ENCODE measurements around the gene PRB3.

PRB3 gene

DNA sequence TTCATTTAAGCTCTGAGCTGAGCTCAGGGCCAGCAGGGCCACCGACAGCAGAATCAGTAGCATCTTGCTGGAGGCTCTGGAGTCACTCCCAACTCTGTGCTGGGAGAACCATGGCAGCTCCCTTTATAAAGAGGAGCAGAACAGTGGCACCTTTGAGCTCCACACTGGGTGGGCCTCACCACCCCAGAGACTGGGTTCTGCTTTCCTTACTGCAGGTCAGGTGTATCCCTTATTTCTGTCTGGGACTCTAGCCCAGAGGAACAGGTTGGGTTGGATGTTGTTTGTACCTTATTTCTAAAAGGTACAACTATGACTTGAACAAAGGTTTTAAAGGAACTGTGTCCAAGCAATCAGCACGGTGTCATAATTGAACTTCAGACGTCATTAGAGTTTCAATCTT lies at the start of gene PRB3:
PRB3 (minus strand) TSS at position 101 of the 400 bp plus-strand sequence; CDS start at position 63, 38 bp downstream.
- no peak for DNase-seq (ENCODE audit: low read depth in 1 of 2, low spot score in 1 of 2)

DNA sequence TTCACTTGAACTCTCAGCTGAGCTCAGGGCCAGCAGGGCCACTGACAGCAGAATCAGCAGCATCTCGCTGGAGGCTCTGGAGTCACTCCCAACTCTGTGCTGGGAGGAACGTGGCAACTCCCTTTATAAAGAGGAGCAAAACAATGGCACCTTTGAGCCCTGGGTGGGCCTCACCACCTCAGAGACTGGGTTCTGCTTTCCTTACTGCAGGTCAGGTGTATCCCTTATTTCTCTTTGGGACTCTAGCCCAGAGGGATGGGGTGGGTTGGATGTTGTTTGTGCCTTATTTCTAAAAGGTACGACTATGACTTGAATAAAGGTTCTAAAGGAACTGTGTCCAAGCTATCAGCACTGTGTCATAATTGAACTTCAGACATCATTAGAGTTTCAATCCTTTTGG lies 40.8 kb upstream of the PRB3 start, which contains the start of gene PRB4:
PRB4 (minus strand) TSS at position 101 of the 400 bp plus-strand sequence; CDS start at position 63, 38 bp downstream.
- DNase-seq (ENCODE audit: low read depth in 1 of 2, low spot score in 1 of 2), result no peak

DNA sequence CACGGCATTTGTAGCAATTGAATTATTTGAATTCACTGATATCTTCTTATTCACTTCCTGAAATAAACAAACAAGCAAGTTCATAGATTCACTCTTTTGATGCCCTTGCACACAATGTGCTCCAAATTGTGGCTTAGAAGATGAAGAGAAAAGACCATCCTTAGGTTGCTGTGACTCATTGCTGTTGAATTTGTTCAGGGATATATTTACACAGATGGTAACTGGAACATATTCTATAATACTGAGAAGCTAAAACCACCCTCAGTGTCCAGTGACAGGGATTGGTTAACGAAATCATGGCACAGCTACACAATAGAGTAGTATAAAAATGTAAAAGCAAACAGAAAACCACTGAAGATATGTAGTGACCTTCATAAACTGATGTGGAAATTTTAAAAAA lies 37.6 kb upstream of the PRB3 start:
- no peak for DNase-seq (ENCODE audit: low read depth in 1 of 2, low spot score in 1 of 2)

DNA sequence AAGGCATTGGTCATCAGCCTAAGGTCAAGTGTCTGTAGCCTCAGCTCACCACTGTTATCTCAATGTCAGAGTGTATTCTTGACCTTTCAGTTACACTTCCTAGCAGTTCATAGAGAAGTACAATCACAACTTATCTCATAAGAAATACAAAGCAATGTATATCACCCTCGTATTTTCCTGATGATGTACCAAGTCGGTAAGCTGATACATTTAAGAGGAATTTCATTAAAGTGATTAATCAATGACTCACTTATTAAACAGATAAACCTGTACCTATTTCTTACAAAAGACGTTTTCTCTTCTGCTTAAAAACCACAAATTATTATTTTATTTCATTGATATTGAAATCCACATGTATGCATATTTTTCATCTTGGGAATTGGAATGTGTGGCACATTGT lies 3.9 kb upstream of the PRB3 start:
- no peak for DNase-seq (ENCODE audit: low read depth in 1 of 2, low spot score in 1 of 2)

DNA sequence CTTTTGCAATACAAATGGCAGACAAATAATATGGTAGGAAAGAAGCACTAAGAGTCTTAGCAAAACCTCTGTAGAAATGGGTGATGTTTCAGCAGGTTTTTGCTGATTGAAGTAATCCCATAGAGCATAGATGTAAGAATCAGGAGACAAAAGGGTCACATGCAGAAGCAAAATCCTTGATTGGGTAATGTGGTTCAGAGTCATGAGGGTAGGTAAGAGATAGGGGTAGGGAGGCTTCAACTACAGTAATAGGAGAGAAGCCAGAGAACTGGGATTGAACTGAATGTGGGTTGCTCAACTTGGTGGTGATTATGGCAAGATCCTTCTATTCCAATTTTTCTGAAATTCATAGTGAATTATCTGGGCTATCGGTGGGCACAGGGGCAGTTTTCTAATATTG lies 5.0 kb downstream of the PRB3 start:
- DNase-seq (ENCODE audit: low read depth in 1 of 2, low spot score in 1 of 2), result no peak

DNA sequence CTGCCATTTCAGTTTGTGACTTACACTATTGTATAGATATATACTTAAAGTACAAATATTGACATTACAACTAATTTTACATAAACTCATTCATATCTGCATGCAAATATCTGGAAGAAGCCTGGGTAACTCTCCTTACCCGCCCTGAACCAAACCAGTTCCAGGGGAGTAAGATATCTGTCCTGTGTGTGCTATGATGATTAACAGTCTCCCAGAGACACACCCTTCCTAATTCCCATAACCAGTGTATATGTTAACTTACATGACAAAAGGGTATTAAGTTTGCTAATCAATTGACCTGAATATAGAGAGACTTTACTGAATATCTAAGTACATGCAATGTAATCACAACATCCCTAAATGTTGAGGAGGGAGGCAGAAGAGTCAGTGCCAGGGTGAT lies 23.0 kb downstream of the PRB3 start:
- no peak for DNase-seq (ENCODE audit: low read depth in 1 of 2, low spot score in 1 of 2)

DNA sequence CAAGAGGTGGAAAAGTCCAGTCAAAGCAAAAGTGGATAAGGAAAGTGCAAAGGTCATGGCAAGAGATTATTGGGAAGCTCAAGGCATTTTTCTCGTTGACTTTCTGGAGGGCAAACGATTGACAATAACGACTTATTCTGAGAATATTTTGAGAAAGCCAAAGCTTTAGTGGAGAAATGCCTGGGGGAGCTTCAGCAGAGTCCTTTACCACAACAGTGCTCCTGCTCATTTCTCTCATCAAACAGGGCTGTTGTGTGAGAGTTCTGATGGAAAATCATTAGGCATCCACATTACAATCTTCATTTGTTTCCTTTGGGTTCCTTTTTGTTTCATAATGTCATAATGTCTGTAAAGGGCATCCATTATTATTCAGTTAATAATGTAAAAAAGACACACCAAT lies 26.9 kb downstream of the PRB3 start:
- DNase-seq (ENCODE audit: low read depth in 1 of 2, low spot score in 1 of 2), result no peak

DNA sequence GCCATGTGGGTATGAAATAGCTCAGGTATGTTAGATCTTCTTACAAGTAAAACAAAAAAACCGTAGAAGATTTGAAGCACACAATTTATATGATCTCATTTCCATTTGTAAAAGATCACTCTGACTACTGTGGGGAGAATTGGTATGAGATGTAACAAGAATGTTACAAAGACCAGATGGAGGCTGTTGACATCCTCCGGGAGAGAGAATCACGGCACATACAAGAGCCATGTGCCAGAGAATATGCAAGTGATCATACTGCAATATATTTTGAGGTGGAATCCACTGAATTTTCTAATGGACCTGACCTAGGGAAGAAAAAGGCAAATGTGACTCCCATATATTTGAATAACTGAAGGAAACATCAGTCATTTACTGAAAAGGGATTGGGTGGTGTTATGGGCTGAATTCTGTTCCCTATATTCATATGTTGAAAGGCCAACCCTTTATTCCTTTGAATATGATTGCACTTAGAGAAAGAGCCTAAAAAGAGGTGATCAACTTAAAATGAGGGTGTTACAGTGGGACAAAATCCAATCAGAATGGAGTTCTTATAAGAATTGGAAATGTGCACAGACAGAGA lies 29.1 kb downstream of the PRB3 start:
- DNase-seq (ENCODE audit: low read depth in 1 of 2, low spot score in 1 of 2), result no peak

DNA sequence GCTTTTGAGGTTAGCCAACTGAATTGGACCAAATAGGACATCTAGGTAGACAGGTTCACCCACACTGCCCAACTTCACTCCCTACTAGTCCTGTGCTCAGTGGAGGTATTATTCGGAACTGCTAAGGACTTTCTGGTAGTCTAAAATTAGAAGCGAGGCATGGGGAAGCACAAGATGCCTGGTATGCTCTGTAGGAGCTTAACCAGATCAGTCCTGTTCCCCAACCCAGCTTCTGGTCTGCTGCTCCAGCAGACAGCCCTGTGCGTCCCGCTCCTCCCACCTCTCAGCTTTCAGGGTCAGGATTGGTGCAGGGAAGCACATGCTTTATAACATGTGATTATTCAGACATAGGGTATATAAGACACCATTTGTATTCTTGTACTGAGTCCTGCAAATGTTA lies 31.2 kb downstream of the PRB3 start:
- no peak for DNase-seq (ENCODE audit: low read depth in 1 of 2, low spot score in 1 of 2)

DNA sequence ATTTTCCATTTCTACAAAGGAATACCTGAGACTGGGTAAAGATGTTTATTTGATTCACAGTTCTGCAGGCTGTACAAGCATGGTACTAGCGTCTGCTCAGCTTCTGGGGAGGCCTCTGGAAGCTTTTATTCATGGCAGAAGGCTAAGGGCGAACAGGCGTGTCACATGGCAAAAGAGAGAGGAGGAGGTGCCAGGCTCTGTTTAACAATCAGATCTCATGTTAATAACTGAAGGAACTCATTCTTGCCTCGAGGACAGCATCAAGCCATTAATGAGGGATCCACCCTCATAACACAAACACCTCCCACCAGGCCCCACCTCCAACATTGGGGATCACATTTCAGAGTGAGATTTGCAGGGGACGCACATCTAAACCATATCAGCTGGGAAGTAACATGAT lies 36.0 kb downstream of the PRB3 start:
- no peak for DNase-seq (ENCODE audit: low read depth in 1 of 2, low spot score in 1 of 2)

DNA sequence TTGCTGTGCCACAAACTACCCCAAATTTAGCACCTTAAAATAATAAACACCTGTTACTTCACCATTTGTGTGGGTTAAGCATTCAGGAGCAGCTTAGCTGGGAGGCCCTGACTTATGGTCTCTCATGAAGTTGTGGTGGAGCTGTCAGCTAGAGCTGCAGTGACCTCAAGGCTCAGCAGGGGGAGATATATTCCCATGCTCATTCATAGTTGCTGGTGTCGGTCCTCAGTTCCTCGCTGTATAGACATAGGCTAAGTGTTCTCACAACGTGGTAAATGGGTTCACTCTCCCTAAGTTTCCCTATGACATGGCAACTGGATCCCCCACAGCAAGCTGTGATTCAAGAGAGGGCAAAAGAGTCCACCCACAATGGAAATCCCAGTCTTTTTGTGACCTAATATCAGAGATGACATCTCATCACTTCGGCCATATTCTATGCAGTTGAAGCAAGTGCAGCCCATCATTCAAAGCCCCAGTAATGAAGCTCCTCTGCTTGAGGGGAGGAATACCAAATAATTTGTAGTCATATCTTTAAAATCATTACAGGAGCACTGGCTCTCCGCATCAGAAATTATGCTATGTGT lies 41.1 kb downstream of the PRB3 start:
- peak in 1 of 2 donors; percentile 1 for DNase-seq (ENCODE audit: low read depth in 1 of 2, low spot score in 1 of 2)

DNA sequence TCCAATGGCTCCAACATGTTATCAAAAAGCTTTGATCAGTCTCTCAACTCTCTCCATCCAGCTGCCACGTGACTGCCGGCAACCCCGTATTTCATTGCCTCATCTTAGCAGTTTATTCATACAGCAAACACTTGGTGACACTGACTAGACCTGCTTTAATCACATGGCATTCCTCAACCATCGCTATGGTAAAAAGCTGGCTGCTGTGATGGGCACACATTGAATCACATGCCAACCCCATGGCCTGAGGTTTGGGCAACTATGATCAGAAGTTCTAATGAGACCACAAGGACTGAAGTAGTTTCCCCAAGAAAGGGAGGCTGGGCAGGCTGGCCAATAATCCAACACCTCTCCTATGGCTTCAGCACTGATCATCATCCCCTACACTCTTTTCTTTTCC lies 42.1 kb downstream of the PRB3 start:
- no peak for DNase-seq (ENCODE audit: low read depth in 1 of 2, low spot score in 1 of 2)

All from stimulated activated CD4-positive, alpha-beta T cell treated with anti-CD3 and anti-CD28 coated beads, Interleukin-15, amount 100 ng/mL, for 1 hour (primary cell).